Measurements from ENCODE around the gene ZCCHC17. TPM values are rescaled to one million over a fixed set of nuclear protein-coding genes. Genes with fewer than 3 reads are reported as not detected.

ZCCHC17 gene
- total RNA-seq, 1 donor from 2014 or later, result 27.5 TPM

GRCh38 chr1:31378001-31378400 lies 81.2 kb downstream of the ZCCHC17 start:
- TF ChIP-seq CTCF (IDR thresholded peaks at IDR 0.05; ENCODE audit: unreplicated experiment), result no peak
- Mint-ChIP-seq H3K4me3 (ENCODE audit: unreplicated experiment) (no peak overlapping the region), H3K9me3 (ENCODE audit: unreplicated experiment) (no peaks in the 10 kb centered on the region), H3K27ac (ENCODE audit: unreplicated experiment) (no peak overlapping the region), H3K27me3 (ENCODE audit: unreplicated experiment) (peaks cover 1% of the 10 kb centered on the region), H3K36me3 (ENCODE audit: low read depth, unreplicated experiment) (no peaks in the 10 kb centered on the region), H3K4me1 (ENCODE audit: unreplicated experiment) (peaks cover 8% of the 10 kb centered on the region)
- DNase-seq (ENCODE audit: low spot score), result no peak

- Mint-ChIP-seq H3K4me3 (ENCODE audit: unreplicated experiment) (no peak overlapping the region), H3K27me3 (ENCODE audit: unreplicated experiment) (no peaks in the 10 kb centered on the region), H3K9me3 (ENCODE audit: unreplicated experiment) (no peaks in the 10 kb centered on the region), H3K27ac (ENCODE audit: unreplicated experiment) (no peak overlapping the region), H3K36me3 (ENCODE audit: low read depth, unreplicated experiment) (no peaks in the 10 kb centered on the region), H3K4me1 (ENCODE audit: unreplicated experiment) (peaks cover 8% of the 10 kb centered on the region)
- TF ChIP-seq CTCF (IDR thresholded peaks at IDR 0.05; ENCODE audit: unreplicated experiment), result no peak
- DNase-seq (ENCODE audit: low spot score), result no peak
These were observed 83.3 kb downstream of the ZCCHC17 start for GRCh38 chr1:31380181-31380580.

- no peak for DNase-seq (ENCODE audit: low spot score)
- peaks cover 8% of the 10 kb centered on the region for H3K4me1 Mint-ChIP-seq (ENCODE audit: unreplicated experiment)
- H3K4me3 Mint-ChIP-seq (ENCODE audit: unreplicated experiment), result no peak overlapping the region
- no peaks in the 10 kb centered on the region for H3K27me3 Mint-ChIP-seq (ENCODE audit: unreplicated experiment)
- TF ChIP-seq CTCF (IDR thresholded peaks at IDR 0.05; ENCODE audit: unreplicated experiment), result no peak
- no peaks in the 10 kb centered on the region for H3K9me3 Mint-ChIP-seq (ENCODE audit: unreplicated experiment)
- no peaks in the 10 kb centered on the region for H3K36me3 Mint-ChIP-seq (ENCODE audit: low read depth, unreplicated experiment)
- H3K27ac Mint-ChIP-seq (ENCODE audit: unreplicated experiment), result no peak overlapping the region
These were observed 84.8 kb downstream of the ZCCHC17 start for GRCh38 chr1:31381394-31382294.

- Mint-ChIP-seq H3K27me3 (ENCODE audit: unreplicated experiment) (peaks cover under 1% of the 10 kb centered on the region), H3K9me3 (ENCODE audit: unreplicated experiment) (no peaks in the 10 kb centered on the region), H3K27ac (ENCODE audit: unreplicated experiment) (no peak overlapping the region)
These were observed 85.7 kb downstream of the ZCCHC17 start for GRCh38 chr1:31382379-31382989.

More at GRCh38 chr1:31382379-31382989, 85.7 kb downstream of the ZCCHC17 start:
- TF ChIP-seq CTCF (IDR thresholded peaks at IDR 0.05; ENCODE audit: unreplicated experiment), result no peak
- Mint-ChIP-seq H3K4me1 (ENCODE audit: unreplicated experiment) (peaks cover 8% of the 10 kb centered on the region), H3K36me3 (ENCODE audit: low read depth, unreplicated experiment) (no peaks in the 10 kb centered on the region), H3K4me3 (ENCODE audit: unreplicated experiment) (no peak overlapping the region)
- no peak for DNase-seq (ENCODE audit: low spot score)

Measured in endothelial cell (in vitro differentiated cells).